HL-60 (cell line): Measurements from ENCODE around the gene ANP32B.

Source experiments
- GABPA ChIP-seq: IDR thresholded peaks from 2 replicates; pipeline ENCODE4 v1.6.1; 2012; ENCODE audit warnings: low read depth
- TF ChIP-seq, protein P1 (sequence below): IDR thresholded peaks from one replicate; pipeline ENCODE4 v1.5.1; 2011; ENCODE audit warnings: low read length, control low read depth, inconsistent platforms; ENCODE audit not compliant: insufficient read depth

DNA sequence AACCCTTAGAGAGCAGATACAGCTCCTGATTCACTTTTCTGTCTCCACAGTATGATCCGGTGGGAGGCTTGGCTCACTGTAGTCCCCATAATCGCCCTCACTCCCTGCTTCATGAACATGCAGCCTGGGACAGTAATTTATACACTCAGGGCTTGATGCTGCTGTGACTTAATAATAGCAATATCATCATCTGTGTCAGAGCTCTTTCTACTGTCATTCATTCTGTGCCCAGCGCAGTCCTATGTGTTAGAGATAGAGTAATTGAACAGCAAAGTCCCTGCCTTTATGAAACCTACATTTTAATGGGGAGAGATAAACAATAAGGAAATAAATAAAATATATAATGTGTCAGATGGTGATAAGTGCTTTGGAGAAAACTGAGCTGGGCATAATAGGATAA, 42.4 kb upstream of the ANP32B start:
- TF ChIP-seq GABPA: no peak
- TF ChIP-seq, protein P1, sequence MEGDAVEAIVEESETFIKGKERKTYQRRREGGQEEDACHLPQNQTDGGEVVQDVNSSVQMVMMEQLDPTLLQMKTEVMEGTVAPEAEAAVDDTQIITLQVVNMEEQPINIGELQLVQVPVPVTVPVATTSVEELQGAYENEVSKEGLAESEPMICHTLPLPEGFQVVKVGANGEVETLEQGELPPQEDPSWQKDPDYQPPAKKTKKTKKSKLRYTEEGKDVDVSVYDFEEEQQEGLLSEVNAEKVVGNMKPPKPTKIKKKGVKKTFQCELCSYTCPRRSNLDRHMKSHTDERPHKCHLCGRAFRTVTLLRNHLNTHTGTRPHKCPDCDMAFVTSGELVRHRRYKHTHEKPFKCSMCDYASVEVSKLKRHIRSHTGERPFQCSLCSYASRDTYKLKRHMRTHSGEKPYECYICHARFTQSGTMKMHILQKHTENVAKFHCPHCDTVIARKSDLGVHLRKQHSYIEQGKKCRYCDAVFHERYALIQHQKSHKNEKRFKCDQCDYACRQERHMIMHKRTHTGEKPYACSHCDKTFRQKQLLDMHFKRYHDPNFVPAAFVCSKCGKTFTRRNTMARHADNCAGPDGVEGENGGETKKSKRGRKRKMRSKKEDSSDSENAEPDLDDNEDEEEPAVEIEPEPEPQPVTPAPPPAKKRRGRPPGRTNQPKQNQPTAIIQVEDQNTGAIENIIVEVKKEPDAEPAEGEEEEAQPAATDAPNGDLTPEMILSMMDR: no peak
